A549 treated with dexamethasone at 1 μM for 4 hours (cell line): Measurements from ENCODE around the gene VEGFD. TPM values are rescaled to one million over a fixed set of nuclear protein-coding genes. Genes with fewer than 3 reads are reported as not detected.

Experiments
- total RNA-seq: library from RNA; stranded (reverse); fragments of 200-300 nt; extraction: Qiagen RNA extraction; gene quantifications from 5 replicates; pipeline ENCODE4 v1.2.3, GENCODE V29; 2022

Gene VEGFD
- total RNA-seq: 0.19 to 0.46 TPM (median 0.33 TPM) in 5 replicates

GRCh38 chrX:15384304-15384703 lies at the start of gene VEGFD:
VEGFD (minus strand) TSS chrX:15384413; CDS start chrX:15383946, 467 bp downstream.

GRCh38 chrX:15335135-15336022 lies 48.8 kb downstream of the VEGFD start, which contains the start of gene PIGA:
PIGA (minus strand) TSS chrX:15335523; CDS start chrX:15331930, 3,593 bp downstream.

GRCh38 chrX:15315509-15315908 lies 68.7 kb downstream of the VEGFD start, which contains the start of gene ASB11:
ASB11 (minus strand) TSS chrX:15315640; CDS start chrX:15315605, 35 bp downstream.

Other genes with a start within 250 kb of the VEGFD start
- 18.7 to 22.9 TPM (median 20.2 TPM) in 5 replicates for gene ASB9, start 114.3 kb downstream of the VEGFD start, total RNA-seq
- not detected in 5 replicates for gene ASB11, start 68.8 kb downstream of the VEGFD start, total RNA-seq
- gene PIGA, start 48.9 kb downstream of the VEGFD start, total RNA-seq: 7.8 to 9.9 TPM (median 9.7 TPM) in 5 replicates
- gene PIR, start 108.9 kb upstream of the VEGFD start, total RNA-seq: 53.1 to 59.2 TPM (median 56.4 TPM) in 5 replicates
- gene BMX, start 116.4 kb upstream of the VEGFD start, total RNA-seq: not detected in 5 replicates
- gene ACE2, start 216.5 kb upstream of the VEGFD start, total RNA-seq: not detected in 5 replicates